GM19452 (cell line): ENCODE measurements around the gene PABPN1.
A peak's percentile ranks its signal among the peaks of the same experiment; 100 is the strongest.
"Not testable (repeated sequence)": the region's sequence is repeated elsewhere in the genome, so short reads cannot be mapped to it uniquely, and the experiment has no call there.

Experiments
- ATAC-seq: cut with Tn5 transposase; IDR thresholded peaks from one replicate; pipeline ENCODE4 v1.9.1; 2021; ENCODE audit not compliant: unreplicated experiment

PABPN1 gene

DNA sequence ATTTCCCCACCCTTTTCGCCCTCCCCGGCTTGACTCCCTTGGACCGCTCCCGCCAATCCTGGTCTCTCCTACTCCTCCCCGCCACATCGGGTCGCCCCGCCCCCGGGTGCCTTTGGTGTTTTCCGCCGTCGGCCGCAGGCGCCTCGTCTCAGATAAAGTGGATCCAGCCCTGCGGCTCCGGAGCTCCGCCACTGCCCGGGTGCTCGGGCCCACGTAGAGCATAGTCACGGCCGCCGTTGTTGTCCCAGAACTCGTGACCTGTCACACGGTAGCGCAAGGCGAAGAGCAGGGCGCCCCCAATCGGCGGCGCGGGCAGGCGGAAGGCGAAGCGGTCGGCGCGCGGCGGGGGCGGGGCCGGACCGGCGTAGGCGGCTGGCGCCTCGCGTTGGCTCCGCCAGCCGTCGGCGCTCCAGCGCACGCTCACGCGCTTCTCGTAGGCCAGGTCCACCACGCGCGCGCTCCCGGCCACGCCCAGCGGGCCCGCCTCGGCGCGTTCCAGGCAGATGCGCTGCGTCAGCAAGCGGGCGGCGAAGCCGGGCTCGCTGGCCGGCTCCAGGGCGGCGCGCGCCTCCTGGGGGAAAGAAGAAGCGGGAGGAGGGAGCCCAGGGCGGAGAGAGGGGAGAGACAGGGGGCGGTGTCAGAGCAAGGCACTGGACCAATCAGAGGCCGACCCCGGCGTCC, 19.8 kb upstream of the PABPN1 start:
- ATAC-seq, result peak; percentile 73

- ATAC-seq, result peak; percentile 8
Measured at GRCh38 chr14:23301969-23302289, 19.3 kb upstream of the PABPN1 start.

- peak; percentile 31 for ATAC-seq
Measured at GRCh38 chr14:23302290-23303225, 18.7 kb upstream of the PABPN1 start, which contains the start of gene PPP1R3E. Gene PPP1R3E, minus strand, starts transcription at chr14:23302859. Its CDS starts 283 bp downstream, at chr14:23302576.

DNA sequence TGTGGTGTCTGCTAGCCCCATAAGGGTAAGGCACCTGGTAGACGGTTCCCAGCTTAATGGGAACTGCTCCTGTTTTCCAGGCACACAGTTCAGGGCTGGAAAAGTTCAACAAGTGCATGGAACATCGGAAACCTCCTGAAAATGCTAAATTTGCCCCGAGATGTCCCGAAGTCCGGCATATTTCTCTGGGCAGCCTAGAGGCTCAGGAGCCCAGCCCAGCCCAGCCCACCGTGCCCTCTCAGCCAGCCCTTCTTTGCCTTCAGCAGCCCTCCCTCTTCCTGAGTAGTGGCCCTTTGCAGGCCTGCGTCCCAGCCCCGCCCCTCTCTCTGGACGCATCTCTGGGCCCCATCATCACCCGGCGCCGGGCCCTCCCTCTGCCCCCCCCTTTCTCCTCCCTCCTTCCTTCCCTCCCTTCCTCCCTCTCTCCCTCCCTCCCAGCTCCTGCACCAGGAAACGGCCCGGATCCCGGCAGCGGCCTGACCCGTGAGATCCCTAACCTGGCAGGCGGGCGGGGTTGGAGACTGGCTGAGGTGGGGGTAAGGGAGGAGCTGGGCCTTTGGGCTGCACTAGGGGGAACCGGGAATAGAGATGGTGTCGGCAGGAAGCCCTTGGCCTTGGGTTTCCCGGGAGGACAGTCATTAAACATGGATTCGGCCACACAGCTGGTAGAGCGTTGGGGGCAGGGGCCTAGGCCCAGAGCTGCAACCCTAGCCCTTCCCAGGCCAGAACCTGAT, 14.7 kb upstream of the PABPN1 start, which contains the start of gene BCL2L2:
TSS of gene BCL2L2 (plus strand) at position 422 of the 734 bp plus-strand sequence. CDS start 935 bp downstream, outside the sequence.
- no peak for ATAC-seq

- no peak for ATAC-seq
Measured at GRCh38 chr14:23307146-23307530, 14.1 kb upstream of the PABPN1 start.

DNA sequence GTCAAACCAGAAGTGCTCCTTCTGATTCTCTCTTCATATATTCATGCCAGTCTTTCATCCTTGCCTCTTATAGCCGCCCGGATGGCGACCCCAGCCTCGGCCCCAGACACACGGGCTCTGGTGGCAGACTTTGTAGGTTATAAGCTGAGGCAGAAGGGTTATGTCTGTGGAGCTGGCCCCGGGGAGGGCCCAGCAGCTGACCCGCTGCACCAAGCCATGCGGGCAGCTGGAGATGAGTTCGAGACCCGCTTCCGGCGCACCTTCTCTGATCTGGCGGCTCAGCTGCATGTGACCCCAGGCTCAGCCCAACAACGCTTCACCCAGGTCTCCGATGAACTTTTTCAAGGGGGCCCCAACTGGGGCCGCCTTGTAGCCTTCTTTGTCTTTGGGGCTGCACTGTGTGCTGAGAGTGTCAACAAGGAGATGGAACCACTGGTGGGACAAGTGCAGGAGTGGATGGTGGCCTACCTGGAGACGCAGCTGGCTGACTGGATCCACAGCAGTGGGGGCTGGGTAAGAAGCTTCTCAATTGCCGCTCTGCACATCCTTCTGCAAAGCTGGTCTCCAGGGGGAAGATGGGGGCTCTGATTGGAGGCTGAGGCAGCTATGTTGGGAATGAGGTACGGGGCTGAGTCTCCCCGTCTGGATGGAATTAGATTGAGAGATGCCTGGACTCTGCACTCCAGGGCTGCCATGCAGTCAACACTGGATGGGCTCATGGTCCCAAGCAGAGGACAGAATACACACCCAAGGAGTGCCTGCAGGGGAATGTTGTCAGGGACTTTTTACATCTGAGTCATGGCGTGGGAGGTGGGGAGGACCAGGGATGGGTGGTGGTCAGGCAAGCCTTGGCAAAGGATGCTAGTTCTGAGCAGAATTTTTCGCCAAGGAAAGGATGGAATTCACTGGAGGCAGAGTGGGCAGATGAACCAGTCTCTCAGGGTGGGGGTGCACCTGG, 13.3 kb upstream of the PABPN1 start:
- ATAC-seq, result no peak

- no peak for ATAC-seq
Measured at GRCh38 chr14:23308721-23309445, 12.4 kb upstream of the PABPN1 start.

GRCh38 chr14:23310546-23310945, 10.7 kb upstream of the PABPN1 start:
- ATAC-seq, result no peak

DNA sequence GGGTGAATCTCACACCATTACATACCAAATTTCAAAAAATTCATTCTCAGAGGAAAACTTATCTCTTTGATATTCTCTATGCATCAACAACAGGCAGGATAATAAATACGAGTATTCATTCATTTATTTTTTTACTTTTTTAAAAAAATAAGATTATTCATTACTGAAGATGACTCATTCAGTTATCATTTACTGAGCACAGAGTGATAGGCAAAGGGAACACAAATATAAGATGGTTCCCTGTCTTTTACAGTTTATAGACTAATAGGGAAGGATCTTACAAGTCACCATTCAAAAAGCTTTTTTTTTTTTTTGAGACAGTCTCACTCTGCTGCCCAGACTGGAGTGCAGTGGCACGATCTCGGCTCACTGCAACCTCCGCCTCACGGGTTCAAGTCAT, 5.0 kb upstream of the PABPN1 start:
- no peak for ATAC-seq

- ATAC-seq, result no peak
Measured at GRCh38 chr14:23319746-23320583, 1.3 kb upstream of the PABPN1 start.

DNA sequence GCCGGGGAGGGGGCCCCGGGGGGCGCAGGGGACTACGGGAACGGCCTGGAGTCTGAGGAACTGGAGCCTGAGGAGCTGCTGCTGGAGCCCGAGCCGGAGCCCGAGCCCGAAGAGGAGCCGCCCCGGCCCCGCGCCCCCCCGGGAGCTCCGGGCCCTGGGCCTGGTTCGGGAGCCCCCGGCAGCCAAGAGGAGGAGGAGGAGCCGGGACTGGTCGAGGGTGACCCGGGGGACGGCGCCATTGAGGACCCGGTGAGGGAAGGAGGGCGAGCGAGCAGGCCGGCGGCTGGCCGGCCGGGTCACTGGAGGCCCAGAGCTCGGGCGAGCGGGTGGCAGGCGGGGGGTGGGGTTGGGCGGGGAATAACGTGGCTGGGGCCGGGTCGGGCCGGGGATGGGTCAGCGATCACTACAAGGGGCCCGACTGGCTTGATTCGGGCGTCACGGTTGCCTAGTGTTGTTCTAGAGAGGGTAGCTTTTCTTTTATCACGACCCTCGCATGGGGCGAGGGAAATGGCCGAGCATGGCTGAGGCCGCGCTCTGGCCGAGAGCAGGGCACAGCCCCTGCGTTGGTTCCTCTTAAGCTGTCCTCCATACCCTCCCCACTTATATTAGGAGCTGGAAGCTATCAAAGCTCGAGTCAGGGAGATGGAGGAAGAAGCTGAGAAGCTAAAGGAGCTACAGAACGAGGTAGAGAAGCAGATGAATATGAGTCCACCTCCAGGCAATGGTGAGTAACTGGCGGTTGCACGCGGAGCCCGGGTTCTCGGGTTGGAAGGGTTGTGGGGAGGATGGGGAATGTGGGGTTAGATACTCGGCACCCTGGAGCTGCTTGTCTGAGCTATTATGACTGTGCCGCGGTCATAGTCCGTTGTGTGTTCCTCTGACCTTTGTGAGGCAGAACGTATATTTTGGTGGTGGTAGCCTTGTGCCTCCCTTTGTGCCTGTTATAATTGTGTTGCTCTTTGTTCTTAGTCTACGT, 603 bp downstream of the PABPN1 start:
- ATAC-seq, result peak; percentile 4

DNA sequence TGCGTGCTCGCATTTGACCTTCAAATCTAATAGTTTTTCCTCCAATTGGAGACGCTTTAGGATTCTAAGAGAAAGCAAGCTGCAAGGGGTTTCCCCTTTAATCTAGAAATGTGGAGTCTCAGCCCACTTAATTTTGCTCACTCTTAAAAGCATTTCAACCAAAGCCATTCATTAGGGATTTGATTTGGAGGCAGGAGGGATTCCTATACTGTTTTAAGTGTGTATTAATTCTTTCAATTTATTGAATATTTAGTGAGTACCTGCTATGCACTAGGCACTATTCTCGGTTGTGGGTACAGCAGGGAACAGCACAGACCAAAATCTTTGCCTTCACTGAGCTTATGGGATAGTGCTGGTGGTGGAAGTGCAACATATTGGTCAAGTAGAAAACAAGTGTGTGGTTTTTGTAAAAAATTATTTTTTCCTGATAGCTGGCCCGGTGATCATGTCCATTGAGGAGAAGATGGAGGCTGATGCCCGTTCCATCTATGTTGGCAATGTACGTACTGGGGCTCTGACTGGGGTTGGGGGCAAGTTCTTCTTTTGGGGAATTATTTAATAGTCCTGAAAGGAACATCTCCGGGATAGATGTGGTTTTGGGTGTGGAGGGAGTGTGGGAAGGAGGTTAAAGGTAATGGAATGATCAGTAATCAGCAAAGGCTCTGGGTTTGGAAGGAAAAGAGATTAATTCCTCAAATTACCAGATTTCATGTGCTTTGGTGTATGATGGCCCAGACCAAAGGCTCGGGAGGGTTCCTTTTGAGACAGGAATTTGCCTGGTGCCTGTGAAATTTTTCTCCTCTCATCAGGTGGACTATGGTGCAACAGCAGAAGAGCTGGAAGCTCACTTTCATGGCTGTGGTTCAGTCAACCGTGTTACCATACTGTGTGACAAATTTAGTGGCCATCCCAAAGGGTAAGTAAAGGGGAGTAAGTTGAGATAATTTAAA, 1.6 kb downstream of the PABPN1 start:
- no peak for ATAC-seq

DNA sequence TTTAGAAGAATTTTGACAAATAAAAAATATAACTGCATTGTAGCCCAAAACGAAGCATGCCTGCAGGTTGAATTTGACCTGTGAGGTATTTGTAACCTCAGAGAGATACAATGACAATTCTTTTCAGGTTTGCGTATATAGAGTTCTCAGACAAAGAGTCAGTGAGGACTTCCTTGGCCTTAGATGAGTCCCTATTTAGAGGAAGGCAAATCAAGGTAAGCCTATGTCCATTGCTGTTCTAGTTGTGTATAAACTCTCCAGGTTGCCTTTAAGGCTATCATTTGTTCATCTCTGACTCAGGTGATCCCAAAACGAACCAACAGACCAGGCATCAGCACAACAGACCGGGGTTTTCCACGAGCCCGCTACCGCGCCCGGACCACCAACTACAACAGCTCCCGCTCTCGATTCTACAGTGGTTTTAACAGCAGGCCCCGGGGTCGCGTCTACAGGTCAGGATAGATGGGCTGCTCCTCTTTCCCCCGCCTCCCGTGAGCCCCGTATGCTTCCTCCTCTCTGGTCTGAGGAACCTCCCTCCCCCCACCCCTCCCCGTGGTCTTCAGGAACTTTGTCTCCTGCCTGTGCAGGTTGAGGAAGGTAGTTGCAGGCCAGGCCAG, 2.7 kb downstream of the PABPN1 start:
- no peak for ATAC-seq

GRCh38 chr14:23324455-23324846, 3.2 kb downstream of the PABPN1 start:
- no peak for ATAC-seq

GRCh38 chr14:23324993-23325392, 3.7 kb downstream of the PABPN1 start:
- no peak for ATAC-seq

GRCh38 chr14:23325746-23326145, 4.5 kb downstream of the PABPN1 start:
- not testable (repeated sequence) for ATAC-seq
